SHP77 (cell line): ENCODE data around the gene GREB1.
A peak's percentile ranks its signal among the peaks of the same experiment; 100 is the strongest.

Source experiments
- DNase-seq, 2 experiments: peaks; one replicate each; lab custom pipeline; 2025; lab: John Stamatoyannopoulos, UW

GREB1 gene

DNA sequence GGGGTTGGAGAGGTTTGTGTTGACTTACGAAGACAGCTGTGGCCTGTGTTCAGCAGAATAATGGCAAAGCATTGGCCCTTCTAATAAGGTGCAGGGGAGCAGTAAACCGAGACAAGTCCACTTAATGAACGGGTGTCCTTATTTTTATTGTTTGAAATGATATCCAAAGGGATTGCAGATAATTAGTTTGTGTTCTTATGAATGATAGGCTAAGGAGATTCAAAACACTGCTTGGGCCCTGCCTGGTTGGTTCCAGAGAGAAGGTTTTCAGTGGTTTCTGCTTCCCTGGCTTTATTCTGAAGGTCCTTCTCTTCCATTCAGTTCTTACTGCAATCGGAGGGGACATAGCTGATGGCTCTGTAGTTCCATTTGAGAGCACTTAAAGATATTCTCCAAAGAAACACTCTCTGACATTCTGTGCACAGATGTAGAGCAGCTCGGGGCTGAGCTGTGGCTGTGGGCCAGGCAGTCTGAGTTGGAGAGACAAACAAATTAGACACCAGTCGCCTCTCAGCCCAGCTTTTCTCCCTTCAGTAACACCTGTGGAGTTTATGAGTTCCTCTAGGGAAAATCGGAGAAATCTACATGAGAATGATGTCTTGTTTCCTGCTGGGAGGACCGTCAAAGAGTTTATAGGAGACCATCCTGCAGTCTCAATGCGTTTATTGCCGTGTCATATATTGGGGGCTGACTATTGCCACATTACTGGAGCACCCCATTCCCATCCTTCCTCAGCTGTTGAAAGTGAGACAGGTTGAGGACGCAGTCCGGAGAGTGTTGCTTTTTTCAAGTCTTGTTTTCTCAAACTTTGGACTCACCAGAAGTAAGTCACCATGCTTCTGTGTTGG, 6.5 kb downstream of the GREB1 start:
- peak; percentile 62 to 83 for DNase-seq

- no peak for DNase-seq
These were observed 7.3 kb downstream of the GREB1 start for GRCh38 chr2:11540996-11541692.

DNA sequence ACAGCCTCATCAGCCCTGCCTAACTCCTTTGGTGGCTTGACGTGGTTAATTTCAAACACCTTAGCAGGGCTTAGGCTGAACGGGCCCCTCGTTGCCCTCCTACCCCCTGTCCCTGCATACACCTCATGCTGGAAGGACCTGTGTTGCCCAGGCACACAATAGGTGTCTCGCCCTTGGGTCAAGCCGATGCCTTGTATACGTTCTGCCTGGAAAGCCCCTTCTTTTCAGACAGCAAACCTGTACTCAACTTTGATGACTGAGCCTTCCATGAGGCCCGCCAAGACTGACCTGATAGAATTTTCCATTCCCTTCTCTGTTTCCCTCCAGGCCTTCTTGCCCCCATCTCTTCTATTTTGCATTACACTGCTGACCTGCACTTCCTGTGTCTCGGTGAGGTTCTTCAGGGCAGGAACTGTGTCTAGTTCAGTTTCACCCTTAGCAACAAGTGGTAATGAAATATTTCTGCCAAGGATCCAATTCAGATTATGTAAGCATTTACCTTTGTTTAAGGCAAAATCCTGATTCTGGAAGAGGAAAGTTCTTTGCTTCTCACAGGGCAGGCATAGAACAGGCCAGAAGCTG, 7.9 kb downstream of the GREB1 start:
- no peak for DNase-seq

GRCh38 chr2:11542275-11542819, 8.5 kb downstream of the GREB1 start:
- no peak for DNase-seq

DNA sequence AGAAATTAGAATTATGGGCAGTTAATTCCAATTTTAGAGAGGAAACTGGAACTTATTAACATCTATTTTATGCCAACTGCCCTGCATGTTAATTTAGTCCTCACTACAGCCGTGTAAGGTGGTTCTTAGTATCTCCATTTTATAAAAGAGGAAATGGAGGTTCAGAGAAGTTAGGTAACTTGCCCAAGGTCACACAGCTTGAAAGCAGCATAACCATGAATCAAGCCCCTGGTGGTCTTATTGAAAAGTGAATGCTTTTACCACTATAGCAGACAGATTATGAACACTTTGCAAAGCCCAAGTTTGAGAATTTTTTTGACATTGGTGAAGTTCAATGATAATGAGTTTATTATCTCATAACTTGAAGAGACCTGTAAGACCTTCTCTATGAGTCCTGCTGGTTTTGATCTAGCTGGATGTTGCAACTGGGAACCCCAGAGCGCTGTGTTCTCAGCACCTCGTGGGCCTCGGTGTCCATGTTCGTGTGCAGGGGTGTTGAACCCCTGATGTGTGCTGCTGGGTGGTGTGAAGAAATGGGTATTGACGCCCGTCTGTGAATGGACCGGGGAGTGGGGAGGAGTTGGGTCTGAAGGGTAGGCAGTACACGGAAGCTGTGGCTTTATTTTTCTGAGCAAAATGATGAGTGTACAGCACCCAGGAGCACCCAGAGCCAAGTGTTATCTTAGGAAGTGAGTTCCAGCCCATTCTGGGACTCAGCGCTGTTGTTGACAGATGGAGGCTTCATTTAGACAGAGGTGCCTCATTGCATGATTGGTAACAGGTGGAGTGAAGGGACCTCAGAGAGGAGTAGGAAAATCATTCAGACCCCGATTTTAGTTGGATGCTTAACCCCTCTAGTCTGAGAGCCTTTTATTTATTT, 9.7 kb downstream of the GREB1 start:
- DNase-seq, result no peak

DNA sequence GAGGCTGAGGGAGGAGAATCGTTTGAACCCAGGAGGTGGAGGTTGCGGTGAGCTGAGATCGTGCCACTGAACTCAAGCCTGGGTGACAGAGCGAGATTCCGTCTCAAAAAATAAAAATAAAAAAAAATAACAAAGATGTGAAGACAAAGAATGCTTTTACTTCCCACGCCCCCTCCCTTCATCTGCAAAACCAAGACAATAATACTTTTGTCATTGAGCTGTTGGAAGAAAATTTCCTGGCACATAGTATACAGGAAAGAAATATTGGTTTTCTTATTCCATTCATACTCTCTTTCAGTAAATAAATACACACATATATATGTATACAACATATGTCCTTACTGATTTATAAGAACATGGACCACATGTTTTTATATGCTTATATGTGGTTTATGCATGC, 12.2 kb downstream of the GREB1 start:
- DNase-seq, result no peak

GRCh38 chr2:11547912-11548497, 14.2 kb downstream of the GREB1 start:
- DNase-seq, result no peak

DNA sequence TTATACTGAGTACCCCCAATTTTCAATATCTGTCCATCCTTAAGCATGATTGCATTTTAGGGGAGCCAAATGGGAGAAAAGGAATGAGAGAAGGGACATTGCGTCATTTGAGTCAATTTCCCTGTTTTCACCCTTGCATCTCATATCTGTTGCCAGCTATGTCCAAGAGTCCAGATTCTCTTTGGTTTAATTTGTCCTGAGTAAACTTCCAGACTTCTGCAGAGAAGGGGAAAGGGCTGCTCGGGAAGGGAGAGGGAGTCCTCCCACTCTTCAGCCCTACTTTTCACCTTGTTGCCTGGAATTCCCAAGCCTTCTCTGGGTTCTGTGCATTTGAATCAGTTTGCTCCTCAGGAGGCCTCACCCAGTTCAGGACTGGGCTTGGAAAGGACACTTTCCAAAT, 16.5 kb downstream of the GREB1 start:
- no peak for DNase-seq

GRCh38 chr2:11550901-11551568, 17.2 kb downstream of the GREB1 start:
- no peak for DNase-seq

DNA sequence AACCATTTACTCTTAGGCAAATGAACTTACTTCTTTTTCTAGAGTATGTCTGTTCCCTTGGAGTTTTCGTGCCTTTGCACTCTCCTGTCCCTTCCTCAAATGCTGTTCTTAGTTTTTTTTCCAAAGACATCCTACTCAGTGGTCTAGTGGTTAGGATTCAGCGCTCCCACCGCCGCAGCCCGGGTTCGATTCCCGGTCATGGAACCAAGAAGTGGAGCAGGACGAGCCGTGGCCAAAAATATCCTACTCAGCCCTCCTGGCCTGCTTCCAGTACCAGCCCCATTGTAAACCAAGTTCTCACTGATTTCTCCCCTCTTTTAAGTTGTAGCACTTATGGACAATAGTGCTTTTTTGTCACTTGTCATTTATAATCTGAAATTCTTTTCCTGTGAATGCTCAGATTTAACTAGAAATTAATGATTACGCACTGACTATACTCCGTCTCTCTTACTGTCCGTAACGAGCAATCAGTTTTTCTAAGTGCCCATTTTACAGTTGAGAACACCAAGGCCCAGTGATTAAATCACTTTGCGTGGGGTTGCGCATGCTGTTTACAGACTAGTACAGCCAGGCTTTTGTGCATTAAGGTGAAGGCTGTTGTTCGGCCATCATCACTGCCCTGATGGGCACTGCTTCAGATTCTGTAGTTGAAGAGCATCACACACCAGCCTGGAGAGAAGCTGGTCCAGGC, 17.9 kb downstream of the GREB1 start:
- DNase-seq, result no peak

DNA sequence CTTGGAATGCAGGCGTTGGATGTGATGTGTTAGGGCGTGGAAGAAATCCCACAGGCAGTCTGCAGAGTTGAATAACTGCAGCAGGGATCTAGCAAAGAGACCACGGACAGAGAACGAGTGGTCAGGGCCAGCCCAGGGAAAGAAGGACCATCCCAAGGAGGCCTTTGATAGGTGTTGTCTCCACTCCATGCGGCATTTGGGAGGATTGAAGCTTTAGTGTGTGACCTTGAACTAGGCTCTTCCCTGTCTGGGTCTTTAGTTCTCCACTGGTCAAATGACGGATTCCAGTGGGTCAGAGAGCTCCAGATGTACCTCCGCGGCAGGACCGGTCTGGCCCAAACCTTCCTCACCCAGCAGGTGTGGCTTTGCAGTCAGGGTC, 18.4 kb downstream of the GREB1 start:
- DNase-seq, result no peak

DNA sequence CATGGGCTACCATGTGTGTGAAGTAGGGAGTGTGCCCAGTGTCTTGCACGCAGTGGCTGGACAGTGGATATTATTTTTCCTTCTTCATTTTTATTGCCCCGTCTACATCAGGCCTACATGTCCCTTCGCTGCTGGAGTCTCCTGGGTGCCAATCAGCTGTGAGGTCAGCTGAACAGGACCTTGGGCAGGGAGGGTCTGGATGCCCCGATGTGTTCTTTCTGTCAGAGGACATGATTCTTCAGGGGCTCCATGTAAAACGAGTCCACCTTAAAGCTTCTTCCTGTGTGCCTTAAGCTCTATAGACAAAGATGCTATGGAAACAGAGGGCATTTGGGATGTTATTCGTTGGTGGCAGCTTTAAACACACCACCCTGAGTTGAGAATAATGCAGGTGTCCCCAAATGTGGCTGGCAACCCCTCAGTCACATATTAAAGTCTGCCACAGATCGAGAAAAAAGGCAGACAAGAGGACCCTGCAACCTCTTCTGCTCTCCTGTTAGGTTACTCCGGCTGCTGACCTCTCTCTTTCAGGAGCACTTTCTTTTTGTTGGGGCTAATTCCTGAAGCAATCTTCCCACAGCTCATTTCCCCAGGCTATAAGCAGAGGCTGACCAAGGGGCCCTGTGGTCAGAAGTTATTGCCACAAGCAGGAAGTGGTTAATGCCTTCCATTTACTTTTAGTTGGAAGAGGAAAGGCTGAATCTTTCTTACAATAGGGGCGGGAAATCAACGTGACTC, 20.0 kb downstream of the GREB1 start:
- DNase-seq, result no peak

- DNase-seq, result no peak
These were observed 20.5 kb downstream of the GREB1 start for GRCh38 chr2:11554399-11554716.

DNA sequence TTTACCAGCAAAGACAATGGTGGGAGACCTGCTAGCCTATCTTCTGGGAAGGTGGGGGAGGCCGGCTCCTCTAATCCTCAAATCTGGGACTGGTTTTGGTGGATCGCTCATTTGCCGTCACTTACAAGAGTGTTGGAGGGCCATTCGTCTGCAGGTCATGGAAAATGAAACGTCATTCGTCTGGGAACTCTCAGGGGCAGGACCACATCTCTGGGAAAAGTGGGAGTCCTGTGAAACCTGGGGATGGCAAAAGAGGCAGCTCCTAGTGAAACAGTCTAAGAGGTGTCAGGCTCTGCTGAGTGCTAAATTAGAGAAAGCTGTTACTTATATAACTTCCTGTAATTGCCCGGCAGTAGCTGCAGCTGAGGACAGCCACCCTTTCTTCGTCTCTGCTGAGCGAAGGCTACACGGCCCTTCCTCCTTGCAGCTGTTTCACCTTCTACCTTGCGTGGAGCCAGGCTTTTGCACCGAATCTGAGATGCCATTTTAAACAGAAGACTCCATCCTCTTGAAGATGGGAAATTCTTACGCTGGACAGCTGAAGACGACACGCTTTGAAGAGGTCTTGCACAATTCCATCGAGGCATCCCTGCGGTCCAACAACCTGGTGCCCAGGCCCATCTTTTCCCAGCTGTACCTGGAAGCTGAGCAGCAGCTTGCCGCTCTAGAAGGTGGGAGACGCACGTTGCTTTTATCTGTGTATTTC, 22.4 kb downstream of the GREB1 start:
- no peak for DNase-seq

DNA sequence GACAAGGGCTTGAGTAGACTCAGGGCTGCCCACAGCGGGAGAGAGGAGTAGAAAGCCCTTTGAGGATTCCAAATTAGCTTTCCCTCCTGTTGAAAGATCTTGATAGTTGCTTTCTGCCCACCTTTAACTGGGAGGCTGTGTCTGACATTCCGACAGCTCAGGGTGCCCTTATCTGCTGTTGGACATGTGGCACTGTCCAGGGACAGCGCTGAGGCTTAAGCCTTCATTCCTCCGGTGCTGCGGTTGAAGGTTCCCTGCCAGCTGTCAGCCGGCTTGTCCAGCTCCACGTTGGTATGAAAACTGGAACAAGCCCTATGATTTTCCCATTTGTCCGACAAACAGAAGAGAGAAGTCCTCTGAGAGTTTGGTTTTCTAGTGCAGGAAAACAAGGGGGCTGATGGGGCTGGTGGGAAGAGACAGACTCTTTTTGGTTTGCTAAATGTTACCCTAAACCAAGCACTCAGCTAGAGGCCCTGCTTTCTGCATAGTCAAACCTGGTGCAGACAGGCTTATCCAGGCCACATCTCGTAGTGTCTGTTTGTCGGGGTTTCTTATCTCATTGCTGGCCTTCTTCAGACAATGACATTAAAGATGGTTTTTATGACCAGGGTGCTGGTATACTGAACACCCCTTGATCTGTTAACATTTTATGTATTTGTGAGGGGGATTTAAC, 24.5 kb downstream of the GREB1 start:
- no peak for DNase-seq

- no peak for DNase-seq
These were observed 25.4 kb downstream of the GREB1 start for GRCh38 chr2:11559066-11559785.

DNA sequence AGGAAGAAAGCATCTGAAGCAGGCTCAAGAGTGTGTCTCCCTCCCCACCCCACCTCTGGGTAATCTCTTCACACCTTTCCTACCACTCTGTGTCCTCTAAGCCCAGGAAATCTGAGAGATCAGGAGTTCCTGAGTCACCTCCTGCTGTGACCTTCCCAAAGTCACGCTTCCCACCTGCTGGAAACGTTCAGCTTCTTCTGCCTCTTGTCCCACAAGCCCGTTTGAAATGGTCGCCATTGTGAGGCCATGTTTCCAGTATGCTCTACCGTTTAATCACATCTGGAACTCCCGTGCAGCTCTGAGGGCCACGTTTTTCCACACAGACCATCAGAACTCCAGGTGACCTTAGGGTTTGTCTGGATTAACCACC, 25.9 kb downstream of the GREB1 start:
- DNase-seq, result no peak

GRCh38 chr2:11560806-11561205, 27.0 kb downstream of the GREB1 start:
- no peak for DNase-seq
